GM12891 (cell line): ENCODE results near the gene SMARCA1.
A peak's percentile ranks its signal among the peaks of the same experiment; 100 is the strongest.

Experiments
- DNase-seq: peaks from one replicate; pipeline ENCODE4 v3.0.0; 2011; ENCODE audit warnings: low spot score; ENCODE audit not compliant: insufficient read length
- FAIRE-seq: peaks from 2 replicates; lab custom pipeline; 2011; peaks lifted over from hg19 to GRCh38; lab: Jason Lieb, UNC
- PAX5 ChIP-seq: IDR thresholded peaks from 2 replicates; pipeline ENCODE4 v1.6.1; 2011; ENCODE audit warnings: low read length, moderate library complexity, mild to moderate bottlenecking; ENCODE audit not compliant: insufficient read depth, severe bottlenecking
- POLR2A ChIP-seq: IDR thresholded peaks from 2 replicates; pipeline ENCODE4 v1.6.1; 2011; ENCODE audit warnings: low read depth, low read length, control low read depth
- POLR2AphosphoS5 ChIP-seq: IDR thresholded peaks from 2 replicates; pipeline ENCODE4 v1.6.1; 2011; ENCODE audit warnings: low read depth, low read length, control low read depth
- POU2F2 ChIP-seq: IDR thresholded peaks from 2 replicates; pipeline ENCODE4 v1.6.1; 2011; ENCODE audit warnings: low read depth, mild to moderate bottlenecking, control low read depth, low read length, moderate library complexity
- SPI1 ChIP-seq: IDR thresholded peaks from 2 replicates; pipeline ENCODE4 v1.6.1; 2011; ENCODE audit warnings: low read depth, low read length, control low read depth
- TAF1 ChIP-seq: IDR thresholded peaks from 2 replicates; pipeline ENCODE4 v1.6.1; 2011; ENCODE audit warnings: low read depth, low read length, control low read depth

Gene SMARCA1

DNA sequence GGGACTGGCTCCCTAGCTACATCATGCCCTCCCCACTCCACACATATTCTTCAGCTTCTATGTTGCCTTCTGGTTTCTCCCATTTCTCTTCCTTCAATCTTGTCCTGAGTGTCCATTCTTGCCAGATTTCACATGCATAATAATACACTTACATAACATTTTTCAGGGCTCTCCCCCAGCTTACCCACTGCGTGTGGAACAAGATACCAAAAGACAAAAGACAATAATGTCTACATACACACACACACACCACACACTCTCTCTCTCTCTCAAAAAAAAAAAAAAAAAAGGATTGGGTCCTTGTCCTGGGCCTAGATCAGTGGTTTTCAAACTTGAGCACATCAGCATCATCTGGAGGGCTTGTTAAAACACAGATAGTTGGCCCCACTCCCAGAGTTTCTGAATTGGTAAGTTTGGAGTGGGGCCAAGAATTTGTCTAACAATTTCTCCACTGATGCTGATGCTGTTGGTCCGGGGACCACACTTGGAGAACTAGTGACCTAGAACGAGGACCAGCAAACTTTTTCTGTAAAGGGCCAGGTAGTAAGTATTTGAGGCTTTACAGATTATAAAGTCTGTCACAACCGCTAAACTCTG is 6.5 kb upstream of the SMARCA1 start:
- no peak for FAIRE-seq
- DNase-seq, result no peak
- no peak for TF ChIP-seq SPI1
- TF ChIP-seq POLR2AphosphoS5, result no peak
- no peak for TF ChIP-seq TAF1
- no peak for TF ChIP-seq PAX5
- no peak for TF ChIP-seq POU2F2
- no peak for TF ChIP-seq POLR2A

DNA sequence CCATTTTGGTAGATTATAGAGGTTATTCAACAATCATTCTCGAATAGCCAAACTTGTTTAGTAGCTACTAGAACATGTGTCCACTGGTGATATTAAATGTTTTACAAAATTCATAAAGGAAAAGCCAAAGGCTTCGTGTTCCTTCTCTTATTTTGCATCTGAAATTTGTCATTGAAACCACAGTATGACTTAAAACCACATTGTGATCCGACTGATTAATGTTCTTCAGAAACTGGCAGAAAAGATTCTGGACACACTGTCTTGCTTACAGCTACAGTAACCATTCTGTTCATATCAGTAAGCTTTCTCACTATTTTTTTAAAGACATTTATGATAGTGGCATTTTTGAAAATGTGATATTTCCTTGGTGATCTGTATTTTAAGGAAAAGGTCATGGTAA is 2.6 kb upstream of the SMARCA1 start:
- DNase-seq (no peak), FAIRE-seq (no peak)
- TF ChIP-seq TAF1 (no peak), POLR2AphosphoS5 (no peak), POU2F2 (no peak), POLR2A (no peak), SPI1 (no peak), PAX5 (no peak)

DNA sequence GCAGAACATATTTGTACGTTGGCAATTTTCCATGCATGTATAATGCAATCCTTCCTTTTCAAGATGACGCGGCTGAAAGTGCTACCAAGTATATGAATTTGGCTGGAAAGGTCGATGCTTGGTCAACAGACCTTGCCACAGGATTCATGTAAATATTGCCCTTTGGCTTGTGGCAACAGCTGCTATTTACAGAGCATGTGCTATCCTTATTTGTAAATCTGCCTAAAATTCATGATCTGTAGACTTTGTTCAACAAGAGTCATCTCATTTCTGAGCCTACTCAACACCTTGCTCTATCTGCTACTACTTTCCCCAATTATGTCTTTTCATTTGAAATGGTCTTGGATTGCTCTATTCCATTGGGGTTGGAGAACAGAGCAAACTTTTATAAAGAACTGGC is 1.9 kb upstream of the SMARCA1 start:
- DNase-seq (no peak), FAIRE-seq (no peak)
- TF ChIP-seq SPI1 (no peak), PAX5 (no peak), POLR2A (no peak), POLR2AphosphoS5 (no peak), TAF1 (no peak), POU2F2 (no peak)

DNA sequence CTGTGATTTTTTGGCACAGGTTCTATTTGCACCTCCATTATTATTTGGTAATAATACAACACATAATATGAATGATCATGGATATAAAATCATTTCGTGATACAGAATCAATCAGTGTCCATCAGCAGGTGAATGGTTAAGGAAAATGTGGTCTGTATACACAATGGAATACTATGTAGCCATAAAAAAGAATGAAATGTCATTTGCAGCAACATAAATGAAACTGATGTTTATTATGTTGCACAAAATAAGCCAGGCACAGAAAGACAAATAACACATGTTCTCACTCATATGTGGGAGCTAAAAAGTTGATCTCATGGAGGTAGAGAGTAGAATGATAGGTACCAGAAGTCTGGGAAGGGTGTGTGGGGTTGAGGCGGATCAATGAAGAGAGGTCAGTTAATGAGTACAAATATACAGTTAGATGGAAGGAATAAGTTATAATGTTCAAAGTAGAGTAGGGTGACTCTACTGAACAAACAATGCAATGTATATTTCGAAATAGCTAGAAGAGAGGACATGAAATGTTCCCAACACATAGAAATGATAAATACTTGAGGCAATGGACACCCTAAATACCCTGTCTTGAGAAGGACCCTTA is 1.1 kb upstream of the SMARCA1 start:
- TF ChIP-seq POLR2AphosphoS5 (no peak), PAX5 (no peak), POLR2A (no peak), POU2F2 (no peak), TAF1 (no peak), SPI1 (no peak)
- DNase-seq, result no peak
- FAIRE-seq, result no peak

DNA sequence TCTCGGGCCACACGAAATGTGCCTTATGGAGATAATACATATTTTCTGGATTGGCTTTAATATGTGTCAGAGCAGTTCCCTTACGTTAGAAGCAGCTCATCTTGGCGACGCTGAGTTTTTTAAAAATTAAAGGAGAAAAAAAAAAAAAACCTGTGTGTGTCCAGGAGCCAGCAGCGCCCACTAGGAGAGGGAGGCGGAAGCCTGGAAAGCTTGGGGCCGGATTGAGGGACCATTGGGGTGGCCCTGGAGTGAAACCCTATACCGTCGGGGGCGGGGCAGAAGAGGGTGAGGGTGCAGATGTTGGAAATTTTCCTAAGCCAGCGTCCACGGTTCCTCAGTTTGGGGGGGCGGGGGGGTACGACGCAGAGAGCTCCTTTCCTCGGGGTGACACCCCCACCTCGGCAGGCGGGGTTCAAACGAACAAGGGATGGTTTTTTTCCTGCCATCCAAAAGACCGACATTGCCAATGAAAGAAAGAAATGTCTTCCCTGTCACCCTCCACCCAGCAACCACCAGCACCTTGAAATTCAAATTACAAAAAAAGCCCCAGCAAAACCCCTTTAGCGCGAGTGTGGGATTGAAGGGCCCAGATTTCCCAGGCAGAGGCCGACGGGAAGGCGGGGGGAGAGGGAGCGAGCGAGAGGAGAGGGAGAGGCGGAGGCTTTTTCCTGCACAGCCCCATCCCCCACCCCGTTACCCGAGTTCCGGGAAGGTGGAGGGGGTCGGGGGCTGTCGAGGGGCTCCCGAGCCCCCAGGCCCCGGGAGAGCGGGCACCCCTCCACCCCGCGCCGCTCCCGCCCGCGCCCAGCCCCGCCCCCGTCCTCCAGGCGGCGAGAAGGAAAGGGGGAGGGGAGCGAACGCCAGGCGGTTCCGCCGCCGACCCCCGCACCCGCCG is 859 bp downstream of the SMARCA1 start:
- TF ChIP-seq POLR2AphosphoS5 (no peak), PAX5 (no peak), POLR2A (no peak), SPI1 (no peak), POU2F2 (no peak), TAF1 (no peak)
- DNase-seq, result peak; percentile 8
- FAIRE-seq, result no peak

DNA sequence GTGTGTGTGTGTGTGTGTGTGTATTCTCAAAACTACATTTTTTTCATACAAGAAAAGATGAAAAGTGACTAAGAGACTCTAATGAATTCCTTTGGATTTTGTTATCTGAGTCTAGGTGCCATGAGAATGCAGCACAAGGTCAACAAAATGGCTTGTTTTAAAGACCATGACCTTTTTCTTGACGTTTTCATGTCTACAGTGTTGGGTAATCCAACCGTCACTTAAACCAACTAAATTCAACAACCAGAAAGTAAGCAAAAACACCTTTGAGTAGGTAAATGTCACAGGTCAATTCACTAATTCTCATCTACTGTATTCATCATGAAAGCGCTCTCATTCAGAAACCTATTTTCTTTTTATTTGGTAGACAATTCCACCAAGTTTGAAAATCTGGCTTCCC is 3.1 kb downstream of the SMARCA1 start:
- TF ChIP-seq SPI1 (no peak), POU2F2 (no peak), PAX5 (no peak), TAF1 (no peak), POLR2AphosphoS5 (no peak), POLR2A (no peak)
- no peak for DNase-seq
- FAIRE-seq, result no peak

DNA sequence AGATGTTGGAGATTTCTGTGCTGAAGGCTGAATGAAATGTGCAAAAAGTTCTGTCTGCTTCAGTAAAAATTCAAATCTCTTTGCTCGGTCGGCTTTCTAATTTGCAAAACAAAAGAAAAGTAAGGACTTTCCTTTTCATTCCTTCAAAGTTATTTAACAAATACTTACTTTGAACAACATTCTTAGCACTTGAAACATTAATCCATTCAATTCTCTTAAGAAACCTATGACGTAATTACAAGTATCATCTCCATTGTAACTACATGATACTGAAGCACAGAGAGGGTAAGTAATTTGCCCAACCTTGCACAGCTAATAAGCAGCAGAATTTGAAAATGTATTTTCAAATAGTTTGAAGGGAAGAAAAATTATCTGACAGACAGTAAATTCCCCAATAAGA is 6.9 kb downstream of the SMARCA1 start:
- DNase-seq (no peak), FAIRE-seq (no peak)
- TF ChIP-seq TAF1, result no peak
- TF ChIP-seq POU2F2, result no peak
- TF ChIP-seq POLR2A, result no peak
- TF ChIP-seq PAX5, result no peak
- TF ChIP-seq POLR2AphosphoS5, result no peak
- TF ChIP-seq SPI1, result no peak

DNA sequence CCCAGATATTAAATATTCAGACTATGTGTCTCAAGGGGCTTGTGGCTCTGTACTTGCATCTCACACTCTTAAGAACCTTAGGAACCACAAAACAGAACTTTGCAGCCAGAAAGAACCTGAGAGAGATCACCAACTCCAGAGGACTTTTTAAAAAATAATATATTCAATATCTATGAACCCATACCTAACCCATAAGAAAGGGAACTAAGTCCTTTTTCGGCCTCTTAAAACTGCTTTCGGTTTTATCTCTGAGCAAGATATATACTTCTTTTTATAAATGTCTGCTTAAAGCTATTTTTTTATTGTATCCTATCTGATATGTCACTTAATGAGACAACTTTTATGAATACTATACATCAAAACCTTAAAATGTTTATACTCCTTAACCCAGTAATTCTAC is 10.9 kb downstream of the SMARCA1 start:
- DNase-seq, result no peak
- FAIRE-seq, result no peak
- TF ChIP-seq SPI1, result no peak
- no peak for TF ChIP-seq POU2F2
- no peak for TF ChIP-seq POLR2A
- TF ChIP-seq PAX5, result no peak
- TF ChIP-seq TAF1, result no peak
- no peak for TF ChIP-seq POLR2AphosphoS5

DNA sequence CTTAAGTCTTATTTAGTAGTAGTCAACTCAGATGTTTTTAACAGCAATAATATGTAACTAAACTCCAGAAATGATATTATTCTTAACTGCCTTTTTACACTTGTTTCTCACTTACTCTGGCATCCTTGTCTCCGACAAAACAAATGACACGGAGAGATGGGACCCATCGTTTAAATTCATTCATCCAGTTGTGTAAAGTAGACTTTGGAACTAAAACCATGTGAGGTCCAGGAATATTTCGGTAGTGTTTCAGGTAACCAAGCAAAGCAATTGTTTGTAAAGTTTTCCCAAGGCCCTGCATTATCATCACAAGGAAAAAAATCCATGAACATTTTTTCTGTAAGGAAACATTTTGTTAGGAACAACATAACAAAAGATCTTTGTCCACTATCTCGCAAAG is 11.6 kb downstream of the SMARCA1 start:
- FAIRE-seq, result no peak

DNA sequence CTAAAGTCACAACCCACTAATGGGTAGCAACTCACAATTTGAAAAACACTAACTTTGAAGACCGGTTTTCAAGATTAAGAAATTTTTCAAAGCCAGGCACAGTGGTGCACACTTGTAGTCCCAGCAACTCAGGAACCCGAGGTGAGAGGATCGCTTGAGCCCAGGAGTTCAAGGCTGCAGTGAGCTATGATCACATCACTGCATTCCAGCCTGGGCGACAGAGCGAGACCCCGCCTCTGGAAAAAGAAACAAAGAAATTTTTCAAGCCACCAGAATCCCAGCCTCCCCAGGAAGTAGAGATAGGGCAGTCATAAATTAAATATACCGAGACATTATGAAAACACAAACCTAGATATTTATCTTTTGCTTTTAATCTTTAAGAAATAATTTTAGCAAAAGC is 13.0 kb downstream of the SMARCA1 start:
- TF ChIP-seq PAX5 (no peak), POLR2AphosphoS5 (no peak), SPI1 (no peak), POU2F2 (no peak), POLR2A (no peak), TAF1 (no peak)
- FAIRE-seq, result no peak

More for the DNA sequence above, 11.6 kb downstream of the SMARCA1 start:
- DNase-seq, result no peak
- TF ChIP-seq POLR2A (no peak), SPI1 (no peak), PAX5 (no peak), POU2F2 (no peak), POLR2AphosphoS5 (no peak), TAF1 (no peak)

More for the DNA sequence above, 13.0 kb downstream of the SMARCA1 start:
- no peak for DNase-seq
